Esophagus squamous epithelium (tissue), 5 donors: Measurements from ENCODE around the gene F2RL1. TPM values are rescaled to one million over a fixed set of nuclear protein-coding genes. Genes with fewer than 3 reads are reported as not detected.

ENCODE experiments used
- DNase-seq: peaks from one replicate; lab custom pipeline; 2025; lab: John Stamatoyannopoulos, UW
- H3K27ac ChIP-seq, 4 donors: fragments of 200-600 bp; sonication (generic); one replicate each; pipeline ENCODE4 v1.5.1; 2016 to 2019; ENCODE audit warnings: mild to moderate bottlenecking in 1 of 4
- H3K27me3 ChIP-seq, 4 donors: fragments of 200-600 bp; sonication (generic); 1 replicate in 3 of 4; 2 replicates in 1 of 4; pipeline versions ENCODE4 v1.5.1 to v1.6.0; 2017 to 2021; ENCODE audit warnings: antibody characterized with exemption in 1 of 4
- H3K36me3 ChIP-seq, 3 donors: fragments of 200-600 bp; sonication (generic); one replicate each; pipeline ENCODE4 v1.5.1; 2016 to 2019
- H3K4me1 ChIP-seq, 3 donors: fragments of 200-600 bp; sonication (generic); one replicate each; pipeline ENCODE4 v1.5.1; 2017 to 2019
- H3K4me3 ChIP-seq, 4 donors: fragments of 200-600 bp; sonication (generic); 1 replicate in 3 of 4; 2 replicates in 1 of 4; pipeline ENCODE4 v1.5.1; 2016 to 2019; ENCODE audit warnings: mild to moderate bottlenecking in 2 of 4, moderate library complexity in 1 of 4
- H3K9me3 ChIP-seq, 3 donors: fragments of 200-600 bp; sonication (generic); one replicate each; pipeline ENCODE4 v1.5.1; 2016 to 2019
- CTCF ChIP-seq, 6 experiments: fragments of 450-650 bp in 4 of 6; fragments of 200-600 bp in 2 of 6; sonication (generic) in 2 of 6; IDR thresholded peaks; one replicate each; pipeline ENCODE4 v1.5.1; 2016 to 2019; ENCODE audit warnings: antibody characterized with exemption in 6 of 6, mild to moderate bottlenecking in 4 of 6, moderate library complexity in 4 of 6
- POLR2A ChIP-seq, 4 donors: fragments of 450-650 bp; IDR thresholded peaks; one replicate each; pipeline ENCODE4 v1.6.1; 2017; ENCODE audit warnings: antibody characterized with exemption in 4 of 4, mild to moderate bottlenecking in 4 of 4, moderate library complexity in 3 of 4
- WGBS, 2 donors: methylation state at CpG; one replicate each; pipeline ENCODE4 v1.1.5; 2018; 5-methylcytosine and 5-hydroxymethylcytosine counted together
- intact Hi-C: fragments of 100-400 bp; cut with DNase I; formaldehyde crosslinking; loops from one replicate; pipeline ENCODE4 v1.15.0; 2022
- total RNA-seq, 4 donors: library from RNA; depleted of rRNA; stranded (reverse); fragments of >200 nt; gene quantifications; one replicate each; pipeline ENCODE4 v1.1.0, GENCODE V29; 2016
- donor health status: DM: yes; HTN: yes; CAD: no.

F2RL1 gene
- total RNA-seq, 4 donors from 2014 or later, result 9.0 to 15.8 (median 11.8) TPM

GRCh38 chr5:76800579-76800978 lies 18.3 kb upstream of the F2RL1 start:
- DNase-seq, result no peak
- Histone ChIP-seq H3K9me3 (no peaks in the 10 kb centered on the region), H3K4me1 (peaks cover 0 to 6% (median 6%) of the 10 kb centered on the region in 3 donors), H3K27me3 (no peaks in the 10 kb centered on the region), H3K4me3 (no peak overlapping the region), H3K36me3 (no peaks in the 10 kb centered on the region), H3K27ac (no peak overlapping the region)
- WGBS, 2 donors, result 66 to 100% methylated on average over 3 of the region's 3 CpGs
- intact Hi-C loops, result no loop called here
- TF ChIP-seq POLR2A (IDR thresholded peaks at IDR 0.05), result no peak
- no peak for TF ChIP-seq CTCF (IDR thresholded peaks at IDR 0.05)

GRCh38 chr5:76801159-76801802 lies 17.5 kb upstream of the F2RL1 start:
- Histone ChIP-seq H3K9me3 (no peaks in the 10 kb centered on the region), H3K27me3 (no peaks in the 10 kb centered on the region), H3K36me3 (no peaks in the 10 kb centered on the region), H3K27ac (no peak overlapping the region), H3K4me3 (no peak overlapping the region), H3K4me1 (peaks cover 0 to 13% (median 8%) of the 10 kb centered on the region in 3 donors)
- intact Hi-C loops, result no loop called here
- DNase-seq, result no peak
- no peak for TF ChIP-seq POLR2A (IDR thresholded peaks at IDR 0.05)
- TF ChIP-seq CTCF (IDR thresholded peaks at IDR 0.05), result no peak
- WGBS, 2 donors, result 35 to 37% methylated on average over 4 of the region's 4 CpGs

- Histone ChIP-seq H3K9me3 (no peaks in the 10 kb centered on the region), H3K27me3 (no peaks in the 10 kb centered on the region), H3K4me3 (no peak overlapping the region), H3K27ac (no peak overlapping the region), H3K36me3 (no peaks in the 10 kb centered on the region), H3K4me1 (peaks cover 0 to 16% (median 8%) of the 10 kb centered on the region in 3 donors)
- WGBS, 2 donors, result 82 to 87% methylated on average over 3 of the region's 3 CpGs
- intact Hi-C loops, result no loop called here
- no peak for TF ChIP-seq POLR2A (IDR thresholded peaks at IDR 0.05)
- no peak for TF ChIP-seq CTCF (IDR thresholded peaks at IDR 0.05)
- no peak for DNase-seq
These were observed 17.0 kb upstream of the F2RL1 start for GRCh38 chr5:76801803-76802195.

GRCh38 chr5:76804266-76804665 lies 14.6 kb upstream of the F2RL1 start:
- no peaks in the 10 kb centered on the region for H3K9me3 ChIP-seq
- no peaks in the 10 kb centered on the region for H3K36me3 ChIP-seq
- intact Hi-C loops, result no loop called here
- no peak for DNase-seq
- H3K27me3 ChIP-seq, result no peaks in the 10 kb centered on the region
- no peak overlapping the region for H3K27ac ChIP-seq
- TF ChIP-seq CTCF (IDR thresholded peaks at IDR 0.05), result no peak
- TF ChIP-seq POLR2A (IDR thresholded peaks at IDR 0.05), result no peak
- peaks cover 10 to 40% (median 12%) of the 10 kb centered on the region in 3 donors for H3K4me1 ChIP-seq
- no peak overlapping the region for H3K4me3 ChIP-seq
- WGBS, 2 donors, result 84 to 93% methylated on average over 6 to 7 of the region's 8 CpGs

GRCh38 chr5:76805821-76806505 lies 12.9 kb upstream of the F2RL1 start:
- Histone ChIP-seq H3K4me3 (no peak overlapping the region), H3K4me1 (peaks cover 10 to 51% (median 10%) of the 10 kb centered on the region in 3 donors), H3K27me3 (no peaks in the 10 kb centered on the region), H3K27ac (peak overlapping the region; percentile 13 to 63 (median 36)), H3K9me3 (no peaks in the 10 kb centered on the region), H3K36me3 (no peaks in the 10 kb centered on the region)
- no peak for TF ChIP-seq CTCF (IDR thresholded peaks at IDR 0.05)
- no peak for TF ChIP-seq POLR2A (IDR thresholded peaks at IDR 0.05)
- 41 to 45% methylated on average over 6 to 7 of the region's 7 CpGs for WGBS, 2 donors
- DNase-seq, result no peak
- intact Hi-C loops, result no loop called here
